GM12892 (cell line): ENCODE results near the gene RBM28.

Experiments used
- POLR2A ChIP-seq: IDR thresholded peaks from 2 replicates; pipeline ENCODE4 v1.6.1; 2011; ENCODE audit warnings: low read depth, low read length, control low read depth
- POLR2AphosphoS5 ChIP-seq: IDR thresholded peaks from 2 replicates; pipeline ENCODE4 v1.6.1; 2011; ENCODE audit warnings: low read depth, low read length, control low read depth

GRCh38 chr7:128389085-128389617, 45.4 kb upstream of the RBM28 start:
- TF ChIP-seq POLR2A (no peak), POLR2AphosphoS5 (no peak)
